NB4 (cell line): ENCODE data around the gene ADAM8.
"Not testable (repeated sequence)": the region's sequence is repeated elsewhere in the genome, so short reads cannot be mapped to it uniquely, and the experiment has no call there.

ENCODE experiments used
- DNase-seq: peaks from one replicate; pipeline ENCODE4 v3.0.0; 2010; ENCODE audit warnings: low read depth
- H3K4me3 ChIP-seq: one replicate; pipeline ENCODE4 v1.5.1; 2011; ENCODE audit warnings: mild to moderate bottlenecking, low read depth, low read length, moderate library complexity
- MAX ChIP-seq: IDR thresholded peaks from 2 replicates; pipeline ENCODE4 v1.6.1; 2011; ENCODE audit warnings: low read depth, low read length
- MYC ChIP-seq: IDR thresholded peaks from 2 replicates; pipeline ENCODE4 v1.6.1; 2011; ENCODE audit warnings: low read depth, low read length
- POLR2A ChIP-seq: IDR thresholded peaks from 2 replicates; pipeline ENCODE4 v1.6.1; 2011; ENCODE audit warnings: mild to moderate bottlenecking; ENCODE audit not compliant: insufficient read length; ENCODE audit errors: extremely low read depth
- TF ChIP-seq, protein P1 (sequence below): IDR thresholded peaks from one replicate; pipeline ENCODE4 v1.5.1; 2012; ENCODE audit warnings: low read depth, low read length

ADAM8 gene

DNA sequence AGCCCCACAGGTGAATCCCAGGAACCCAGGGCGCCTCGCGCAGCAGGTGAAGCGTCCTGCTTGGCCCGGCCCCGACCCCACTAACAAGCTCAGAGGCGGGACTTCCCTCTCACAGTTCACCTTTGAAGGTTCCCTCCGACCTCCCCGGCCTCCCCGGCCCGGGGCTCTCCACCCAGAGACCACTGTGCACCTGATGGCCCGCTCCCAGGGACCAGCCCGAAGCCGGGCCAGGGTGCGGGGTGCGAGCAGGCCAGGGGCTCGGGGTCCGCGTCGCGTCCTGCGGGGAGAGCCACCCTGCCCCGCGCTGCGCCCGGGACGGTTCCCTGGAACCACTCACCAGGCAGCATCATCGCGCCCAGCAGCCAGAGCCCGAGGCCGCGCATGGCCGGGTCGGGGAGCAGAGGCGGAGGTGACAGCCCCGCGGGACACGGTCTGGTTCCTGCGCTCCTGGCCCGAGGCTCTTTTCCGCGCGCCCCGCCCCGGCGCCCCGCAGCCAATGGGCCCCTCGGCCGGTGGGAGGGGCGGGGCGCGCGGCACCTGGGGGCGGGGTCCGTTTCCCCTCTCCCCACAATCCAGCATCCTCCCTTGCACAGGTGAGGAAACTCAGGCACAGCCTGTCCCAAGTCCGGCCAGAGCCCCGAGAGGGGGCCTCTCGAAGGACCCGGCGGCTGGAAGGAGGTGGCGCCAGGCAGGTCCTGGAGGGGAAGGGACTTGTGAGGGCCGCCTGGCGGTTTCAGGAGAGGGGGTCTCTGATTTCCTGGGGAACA, at the start of gene ADAM8:
Gene ADAM8 (minus strand): TSS at position 434 of the 767 bp plus-strand sequence. CDS start 51 bp downstream, at position 383.
- TF ChIP-seq POLR2A (no peak), MYC (no peak)
- no peak for DNase-seq
- H3K4me3 ChIP-seq: peak within 1 kb of the TSS; percentile 40

- no peak for DNase-seq
- TF ChIP-seq POLR2A (no peak), MYC (no peak), MAX (no peak)
- TF ChIP-seq, protein P1, sequence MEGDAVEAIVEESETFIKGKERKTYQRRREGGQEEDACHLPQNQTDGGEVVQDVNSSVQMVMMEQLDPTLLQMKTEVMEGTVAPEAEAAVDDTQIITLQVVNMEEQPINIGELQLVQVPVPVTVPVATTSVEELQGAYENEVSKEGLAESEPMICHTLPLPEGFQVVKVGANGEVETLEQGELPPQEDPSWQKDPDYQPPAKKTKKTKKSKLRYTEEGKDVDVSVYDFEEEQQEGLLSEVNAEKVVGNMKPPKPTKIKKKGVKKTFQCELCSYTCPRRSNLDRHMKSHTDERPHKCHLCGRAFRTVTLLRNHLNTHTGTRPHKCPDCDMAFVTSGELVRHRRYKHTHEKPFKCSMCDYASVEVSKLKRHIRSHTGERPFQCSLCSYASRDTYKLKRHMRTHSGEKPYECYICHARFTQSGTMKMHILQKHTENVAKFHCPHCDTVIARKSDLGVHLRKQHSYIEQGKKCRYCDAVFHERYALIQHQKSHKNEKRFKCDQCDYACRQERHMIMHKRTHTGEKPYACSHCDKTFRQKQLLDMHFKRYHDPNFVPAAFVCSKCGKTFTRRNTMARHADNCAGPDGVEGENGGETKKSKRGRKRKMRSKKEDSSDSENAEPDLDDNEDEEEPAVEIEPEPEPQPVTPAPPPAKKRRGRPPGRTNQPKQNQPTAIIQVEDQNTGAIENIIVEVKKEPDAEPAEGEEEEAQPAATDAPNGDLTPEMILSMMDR: no peak
- no peak overlapping the region for H3K4me3 ChIP-seq
Observed at GRCh38 chr10:133326223-133326551, 49.5 kb upstream of the ADAM8 start.

- no peak overlapping the region for H3K4me3 ChIP-seq
- no peak for TF ChIP-seq MYC
- no peak for TF ChIP-seq MAX
- TF ChIP-seq, protein P1: no peak
- no peak for TF ChIP-seq POLR2A
Observed at GRCh38 chr10:133325440-133326222, 49.0 kb upstream of the ADAM8 start.

DNA sequence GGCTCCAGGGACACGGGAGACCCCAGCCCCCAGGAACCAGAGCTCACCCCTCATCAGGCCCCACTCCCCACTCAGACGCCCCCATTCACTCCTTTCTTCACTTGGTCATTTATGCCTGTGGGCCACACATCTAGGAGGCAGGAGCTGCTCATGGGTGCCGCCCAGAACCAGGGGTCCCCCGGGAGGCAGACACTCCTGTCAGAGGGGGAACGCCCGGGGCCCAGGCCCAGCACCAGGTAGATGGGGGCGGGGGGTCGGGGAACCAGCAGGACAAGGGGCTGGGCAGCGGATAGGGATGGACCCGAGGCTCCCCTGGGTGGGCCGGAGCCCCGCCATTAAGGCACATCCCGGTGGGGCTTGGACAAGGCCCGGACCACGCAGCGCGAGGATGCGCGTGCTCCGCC, 48.2 kb upstream of the ADAM8 start:
- TF ChIP-seq, protein P1: no peak
- TF ChIP-seq MYC: no peak
- no peak for TF ChIP-seq MAX
- no peak for TF ChIP-seq POLR2A
- DNase-seq: no peak
- no peak overlapping the region for H3K4me3 ChIP-seq

More at GRCh38 chr10:133325440-133326222, 49.0 kb upstream of the ADAM8 start:
- no peak for DNase-seq

GRCh38 chr10:133324198-133324792, 47.6 kb upstream of the ADAM8 start:
- TF ChIP-seq MYC: no peak
- no peak for TF ChIP-seq MAX
- TF ChIP-seq POLR2A: no peak
- TF ChIP-seq, protein P1: no peak
- H3K4me3 ChIP-seq: no peak overlapping the region
- peak; percentile 51 for DNase-seq

- not testable (repeated sequence) for H3K4me3 ChIP-seq, DNase-seq
Observed at GRCh38 chr10:133322064-133322709, 45.5 kb upstream of the ADAM8 start.

DNA sequence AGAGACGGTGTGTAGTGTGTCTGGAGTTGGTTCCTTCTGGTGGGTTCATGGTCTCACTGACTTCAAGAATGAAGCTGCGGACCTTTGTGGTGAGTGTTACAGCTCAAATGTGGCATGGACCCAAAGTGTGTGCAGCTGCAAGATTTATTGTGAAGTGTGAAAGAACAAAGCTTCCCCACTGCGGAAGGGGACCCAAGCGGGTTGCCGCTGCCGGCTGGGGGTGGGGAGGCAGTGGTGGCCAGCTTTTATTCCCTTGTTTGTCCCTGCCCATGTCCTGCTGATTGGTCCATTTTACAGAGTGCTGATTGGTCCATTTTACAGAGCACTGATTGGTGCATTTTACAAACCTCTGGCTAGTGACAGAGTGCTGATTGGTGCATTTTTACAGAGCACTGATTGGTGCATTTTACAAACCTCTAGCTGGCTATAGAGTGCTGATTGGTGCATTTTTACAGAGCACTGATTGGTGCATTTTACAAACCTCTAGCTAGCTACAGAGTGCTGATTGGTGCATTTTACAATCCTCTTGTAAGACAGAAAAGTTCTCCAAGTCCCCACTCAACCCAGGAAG, 44.3 kb upstream of the ADAM8 start:
- not testable (repeated sequence) for DNase-seq, H3K4me3 ChIP-seq
